ENCODE results near the gene CST7.
A peak's percentile ranks its signal among the peaks of the same experiment; 100 is the strongest.
"Not testable (repeated sequence)": the region's sequence is repeated elsewhere in the genome, so short reads cannot be mapped to it uniquely, and the experiment has no call there.

Gene CST7

GRCh38 chr20:24987873-24988835 is 39.1 kb downstream of the CST7 start:
- no peak for DNase-seq

GRCh38 chr20:24989162-24989561 is 40.1 kb downstream of the CST7 start:
- no peak for DNase-seq

DNA sequence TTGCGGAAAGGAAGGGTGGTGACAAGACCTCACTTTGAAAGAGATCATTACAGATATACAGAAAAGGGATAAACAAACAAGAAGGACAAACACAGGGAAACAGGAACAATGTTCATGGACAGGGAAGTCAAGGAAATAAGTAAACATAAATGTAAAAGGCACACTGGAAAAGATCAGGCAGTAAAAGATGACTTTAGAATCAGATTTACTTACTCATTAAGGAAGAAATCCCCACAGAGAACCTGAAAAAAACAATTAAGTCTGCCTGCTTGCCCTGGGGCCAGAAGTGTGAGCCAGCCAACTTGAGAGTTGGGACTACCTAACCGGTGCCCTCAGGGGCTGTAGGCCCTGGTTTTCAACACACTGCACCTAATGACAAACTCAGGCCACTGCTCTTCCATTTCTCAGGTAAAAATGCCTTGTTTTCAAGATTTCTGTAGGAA is 41.8 kb downstream of the CST7 start:
- DNase-seq = no peak

GRCh38 chr20:24991897-24992486 is 42.9 kb downstream of the CST7 start:
- DNase-seq = no peak

- DNase-seq = peak; percentile 92 to 97 (median 94)
Measured at GRCh38 chr20:24992487-24993205, 43.6 kb downstream of the CST7 start, which contains the start of gene APMAP. Gene APMAP, minus strand, starts transcription at chr20:24992751. Its CDS starts 63 bp downstream, at chr20:24992688.

DNA sequence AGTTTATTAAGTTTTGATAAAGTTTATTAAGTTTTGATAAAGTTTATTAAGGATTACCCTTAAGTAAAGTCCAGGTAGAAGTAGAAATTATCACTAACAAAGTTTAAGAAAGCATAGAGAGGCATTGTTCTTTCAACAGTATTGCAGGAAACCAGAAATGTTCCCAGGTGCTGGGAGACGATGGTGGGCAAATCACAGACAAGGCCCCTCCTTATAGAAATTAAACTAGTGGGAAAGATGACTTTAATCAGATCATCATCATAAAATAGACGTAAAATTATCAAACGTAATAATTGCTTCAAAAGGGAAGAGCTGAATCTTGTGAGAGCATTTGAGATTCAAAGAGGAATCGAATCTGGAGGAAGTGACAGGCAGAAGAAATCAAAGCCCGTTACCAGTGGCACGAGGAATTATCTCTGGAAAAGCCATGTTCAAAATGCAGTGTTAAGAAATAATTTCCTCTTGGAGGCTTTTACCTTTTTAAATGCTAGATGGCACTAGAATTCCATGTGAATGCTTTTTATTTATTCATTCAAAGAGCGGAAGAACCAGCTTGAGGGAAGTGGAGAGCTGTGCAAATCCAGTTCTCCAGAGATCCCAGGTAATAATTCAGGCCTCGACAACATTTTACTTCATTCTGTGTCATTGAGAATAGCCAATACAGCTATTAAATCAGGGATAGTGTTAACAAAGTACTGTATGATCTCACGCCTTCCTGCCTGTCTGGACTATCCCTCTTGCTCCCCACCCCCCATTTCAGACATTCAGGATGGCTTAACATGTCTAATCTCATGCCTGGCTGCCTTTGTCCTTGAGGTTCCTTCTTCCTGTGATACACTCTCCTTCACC is 44.5 kb downstream of the CST7 start:
- no peak for DNase-seq

DNA sequence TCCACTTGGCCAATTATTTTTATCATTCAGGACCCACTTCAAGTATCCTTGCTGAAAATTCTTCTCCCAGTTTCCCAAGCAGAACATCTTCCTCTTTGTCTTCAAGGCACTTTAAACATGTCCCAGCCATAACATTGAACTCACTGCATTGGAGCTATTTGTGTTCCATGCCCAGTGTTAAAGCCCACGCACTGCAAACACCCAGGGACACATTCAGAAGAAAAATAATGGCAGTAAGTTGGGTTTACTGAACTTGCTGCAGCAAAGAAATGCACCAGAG is 45.1 kb downstream of the CST7 start:
- DNase-seq = no peak

DNA sequence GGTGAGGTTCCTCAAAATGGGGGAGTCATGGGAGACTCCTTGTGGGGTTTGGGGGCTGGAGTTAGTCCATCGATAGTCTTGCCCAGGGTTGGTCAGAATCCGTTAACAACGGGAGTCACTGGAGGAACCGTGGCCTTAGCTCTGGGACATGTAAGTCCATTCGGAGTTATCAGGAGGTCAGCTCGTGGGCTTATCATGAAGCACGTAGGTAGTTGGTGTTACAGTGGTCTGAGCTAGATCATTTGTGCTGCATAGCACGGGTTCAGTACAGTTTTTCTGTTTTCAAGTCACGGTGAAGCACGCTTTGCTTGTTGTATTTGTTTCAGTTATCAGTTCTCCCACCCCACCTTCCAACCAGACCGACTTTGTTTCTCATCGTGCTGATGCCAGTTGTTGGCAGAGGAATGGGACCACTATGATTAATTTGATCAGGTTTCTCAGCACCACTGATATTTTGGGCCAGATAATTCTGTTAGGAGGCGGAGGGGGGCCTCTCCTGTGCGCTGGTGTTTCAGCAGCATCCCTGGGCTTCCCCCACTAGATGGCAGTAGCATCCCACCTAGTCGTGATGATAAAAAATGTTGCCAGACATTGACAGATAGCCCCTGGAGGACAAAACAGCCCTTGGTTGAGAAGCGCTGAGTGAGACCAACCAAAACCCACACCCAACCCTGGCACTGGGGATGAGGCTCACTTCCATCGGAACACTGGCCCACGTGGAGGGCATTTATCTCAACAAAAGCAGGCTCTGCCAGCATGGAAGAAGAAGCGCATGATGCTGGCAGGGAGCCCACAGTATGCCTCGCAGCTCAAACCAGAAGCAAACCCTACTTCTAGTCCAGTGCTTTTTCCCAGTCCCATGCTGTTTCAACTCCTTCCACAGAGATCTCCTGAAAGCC is 45.6 kb downstream of the CST7 start:
- DNase-seq = peak; percentile 58 to 76 (median 66)

- DNase-seq = no peak
Measured at GRCh38 chr20:24995741-24996448, 46.8 kb downstream of the CST7 start.

- no peak for DNase-seq
Measured at GRCh38 chr20:24996449-24997377, 47.6 kb downstream of the CST7 start.

DNA sequence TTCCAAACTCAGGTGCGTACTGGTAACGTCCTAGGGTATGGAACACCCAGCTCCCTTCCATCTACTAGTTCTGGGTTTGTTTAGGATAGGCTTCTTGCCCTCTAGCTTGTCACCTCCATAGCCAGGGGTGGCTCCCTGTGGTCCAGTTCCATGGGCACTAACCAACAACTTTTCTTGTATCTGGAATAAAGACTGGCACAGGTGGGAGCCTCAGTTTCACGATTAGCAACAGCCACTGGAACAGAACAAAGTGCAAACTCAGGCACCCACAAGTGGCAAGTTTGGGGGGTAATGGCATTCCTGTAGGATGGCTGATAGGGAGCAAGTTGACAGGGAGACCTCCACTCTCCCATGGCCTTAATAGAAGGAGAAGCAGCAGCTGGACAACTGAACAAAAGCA is 49.1 kb downstream of the CST7 start:
- no peak for DNase-seq

DNA sequence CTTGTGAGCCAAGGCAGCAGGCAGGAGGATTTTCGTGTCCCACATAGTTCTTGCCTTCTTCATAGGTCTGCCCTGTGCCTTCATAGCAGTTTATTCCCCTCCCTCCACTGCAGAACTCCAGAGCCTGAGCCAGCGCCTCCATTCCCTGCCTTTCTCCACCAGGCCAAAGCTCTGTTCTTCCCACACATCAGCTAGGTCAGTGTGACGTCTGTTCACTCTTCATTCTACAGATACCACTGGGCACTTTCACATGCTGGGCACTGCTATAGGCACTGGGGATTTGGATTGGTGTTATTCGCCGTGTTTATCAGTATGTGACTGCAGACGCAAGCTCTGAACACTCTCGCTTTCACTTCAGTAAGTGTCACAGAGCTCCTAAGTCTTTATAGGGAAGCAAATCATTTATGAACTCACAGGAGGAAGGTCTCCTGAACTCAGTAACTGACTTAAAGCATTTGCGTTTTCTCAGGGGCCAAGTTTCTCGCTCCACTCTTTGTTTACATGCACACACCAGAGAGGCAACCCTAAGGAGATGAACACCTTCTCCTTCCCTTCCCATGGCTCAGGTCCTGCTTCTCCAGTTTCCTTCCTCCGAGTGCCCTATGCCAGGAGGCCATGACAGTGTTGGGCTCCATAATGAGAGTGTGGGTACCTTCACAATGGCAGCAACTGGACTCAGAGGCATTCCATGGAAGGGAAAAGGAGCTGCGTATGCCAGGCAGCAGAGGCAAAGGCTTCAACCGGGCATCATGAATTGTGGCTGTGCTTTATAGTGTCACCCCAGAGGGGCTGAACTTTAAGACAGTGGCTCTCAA is 49.8 kb downstream of the CST7 start:
- no peak for DNase-seq

DNA sequence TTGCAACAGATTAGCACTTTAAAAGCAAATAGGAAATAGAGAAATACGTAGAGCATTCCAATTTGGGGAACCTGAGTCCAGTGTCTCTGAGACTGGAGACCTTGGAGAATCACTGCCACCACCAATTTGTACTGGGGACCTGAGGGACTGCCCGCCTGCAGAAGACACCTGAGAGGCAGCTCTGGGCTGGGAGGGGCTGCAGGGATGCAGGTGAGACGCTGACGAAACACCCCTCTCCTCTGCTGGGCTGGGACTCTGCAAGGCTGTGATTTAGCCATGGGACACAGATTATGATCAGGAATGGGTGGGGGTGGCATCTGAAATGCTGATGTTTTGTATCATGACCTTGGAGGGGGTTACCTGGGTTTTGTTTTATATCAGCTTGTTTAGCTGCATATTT is 50.5 kb downstream of the CST7 start:
- DNase-seq = no peak

DNA sequence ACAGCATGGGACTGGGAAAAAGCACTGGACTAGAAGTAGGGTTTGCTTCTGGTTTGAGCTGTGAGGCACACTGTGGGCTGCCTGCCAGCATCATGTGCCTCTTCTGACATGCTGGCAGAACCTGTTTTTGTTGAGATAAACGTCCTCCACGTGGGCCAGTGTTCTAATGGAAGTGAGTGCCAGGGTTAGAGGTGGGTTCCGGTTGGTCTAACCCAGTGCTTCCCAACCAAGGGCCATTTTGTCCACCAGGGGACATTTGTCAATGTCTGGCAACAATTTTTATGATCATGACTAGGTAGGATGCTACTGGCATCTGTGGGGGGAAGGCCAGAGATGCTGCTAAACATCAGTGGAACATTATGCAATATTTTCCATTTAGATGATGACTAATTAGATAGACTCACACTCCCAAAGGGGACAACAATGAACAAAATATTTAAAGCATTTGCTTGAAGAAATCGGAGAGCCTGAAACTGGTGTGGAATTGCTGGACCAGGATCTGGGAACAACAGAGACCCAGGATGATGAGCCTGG is 51.3 kb downstream of the CST7 start:
- no peak for DNase-seq

- DNase-seq = not testable (repeated sequence)
Measured at GRCh38 chr20:25001323-25001722, 52.3 kb downstream of the CST7 start.

GRCh38 chr20:25003002-25003401 is 53.9 kb downstream of the CST7 start:
- no peak for DNase-seq

GRCh38 chr20:25005220-25005619 is 56.2 kb downstream of the CST7 start:
- no peak for DNase-seq

GRCh38 chr20:25005661-25006060 is 56.6 kb downstream of the CST7 start:
- no peak for DNase-seq
